HS-5 (cell line): Measurements from ENCODE around the gene PTPRM.

Experiments
- DNase-seq: peaks from one replicate; pipeline ENCODE4 v3.0.0-alpha.2; 2012; ENCODE audit warnings: low read depth

PTPRM gene

DNA sequence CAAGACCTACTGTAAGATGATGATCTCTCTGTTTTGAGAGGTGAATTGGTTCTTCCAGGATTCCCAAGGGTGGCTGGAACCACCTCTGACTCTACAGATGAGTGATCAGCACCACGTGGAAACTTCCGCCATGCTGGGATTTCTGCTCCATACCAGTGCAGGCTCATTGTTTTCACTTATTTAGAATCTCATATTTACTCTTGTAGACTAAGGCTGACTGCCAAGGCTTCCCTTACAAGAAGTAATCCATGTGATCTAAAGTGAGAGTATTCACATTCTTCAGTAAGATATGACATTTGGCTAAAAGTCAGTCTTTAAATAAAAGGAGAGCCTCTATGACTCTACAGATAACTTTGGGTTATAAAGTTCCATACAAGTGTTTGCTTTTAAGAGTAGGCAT is 719.2 kb downstream of the PTPRM start:
- no peak for DNase-seq

DNA sequence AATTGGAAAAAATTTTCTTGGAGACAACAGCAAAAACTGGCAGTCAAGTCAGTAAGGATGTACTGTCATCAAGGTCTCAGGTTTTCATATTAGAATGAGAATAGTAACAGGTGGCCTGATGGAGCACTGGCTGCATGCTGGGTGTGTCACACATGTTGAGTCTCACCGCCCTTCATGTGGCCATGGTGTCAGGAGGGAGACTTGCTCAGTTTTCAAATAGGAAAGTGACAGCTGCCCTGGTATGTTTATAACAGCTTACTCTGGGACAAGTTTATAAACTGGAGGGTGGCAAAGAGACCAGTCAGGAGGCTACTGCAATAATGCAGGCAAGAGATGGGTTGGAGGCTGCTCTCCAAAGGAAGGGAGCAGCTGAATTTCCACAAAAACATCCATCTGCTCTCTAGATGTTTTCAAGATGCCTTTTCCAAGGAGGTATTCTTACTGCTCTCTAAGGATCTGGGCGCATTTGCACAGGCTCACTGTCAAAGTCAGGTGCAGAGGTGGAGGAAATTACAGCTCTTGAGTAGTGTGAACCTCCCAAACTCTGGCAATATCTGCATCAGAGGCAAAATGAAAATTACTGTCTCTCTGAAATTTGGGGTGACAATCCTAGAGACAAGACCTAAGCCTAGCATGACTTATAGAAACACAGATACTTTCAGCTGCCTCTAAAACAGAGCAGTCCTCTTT is 720.2 kb downstream of the PTPRM start:
- no peak for DNase-seq

- DNase-seq = no peak
Measured at GRCh38 chr18:8288472-8289195, 721.5 kb downstream of the PTPRM start.

DNA sequence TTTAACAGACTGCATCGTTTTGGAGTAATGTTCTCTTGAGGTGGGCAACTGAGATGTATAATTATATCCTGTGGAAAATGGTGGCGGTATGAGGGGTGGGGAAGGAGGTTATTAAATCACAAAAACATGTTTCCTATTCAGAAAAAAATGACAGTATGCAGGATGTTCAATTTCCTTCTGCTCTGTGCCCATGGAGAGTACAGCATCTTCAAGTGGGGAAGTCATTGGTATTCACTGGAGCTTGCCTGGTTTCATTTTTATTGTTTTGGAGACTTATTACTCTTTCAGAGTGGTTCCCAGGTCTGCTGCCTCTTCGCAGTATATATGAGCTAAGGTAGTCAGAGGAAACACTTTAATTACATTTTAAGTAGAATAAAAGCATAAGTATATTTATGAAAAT is 723.3 kb downstream of the PTPRM start:
- DNase-seq = no peak

DNA sequence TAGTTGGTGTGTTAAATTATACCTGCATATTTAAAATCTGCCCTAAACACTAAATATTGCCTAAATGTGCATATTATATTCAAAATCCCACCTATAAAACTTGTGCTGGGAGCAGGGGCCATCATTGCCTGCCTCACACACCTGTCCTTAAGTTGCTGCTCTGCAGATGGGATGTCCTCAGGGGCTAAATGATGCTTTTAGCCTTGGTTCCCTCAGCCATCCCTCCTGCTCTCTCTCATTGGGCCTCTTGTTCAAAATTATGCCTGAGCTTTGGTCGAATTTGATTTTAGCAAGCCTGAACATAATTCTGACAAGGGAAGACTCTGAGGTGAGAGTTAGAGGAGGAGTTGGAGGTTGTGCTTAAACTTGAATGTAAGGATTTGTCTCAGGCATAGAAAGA is 723.8 kb downstream of the PTPRM start:
- DNase-seq = no peak

DNA sequence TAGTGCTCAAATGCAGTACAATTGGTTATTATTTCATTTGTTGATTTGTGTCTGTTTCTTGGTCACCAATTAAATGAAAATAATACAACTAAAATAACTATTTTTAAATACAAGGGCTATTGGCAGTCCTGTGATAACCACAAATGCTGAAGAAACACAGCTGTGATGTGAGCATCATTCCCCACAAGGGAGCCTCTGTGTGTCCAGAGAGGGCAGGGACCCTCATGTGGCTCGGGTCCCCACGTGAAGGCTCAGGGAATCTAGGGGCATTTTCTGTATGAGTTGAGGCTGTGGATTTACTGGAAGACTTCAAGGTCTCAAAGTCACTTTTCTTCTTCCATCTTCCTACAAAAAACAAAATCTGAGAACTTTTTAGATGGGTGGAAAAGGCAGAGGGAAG is 726.1 kb downstream of the PTPRM start:
- no peak for DNase-seq

DNA sequence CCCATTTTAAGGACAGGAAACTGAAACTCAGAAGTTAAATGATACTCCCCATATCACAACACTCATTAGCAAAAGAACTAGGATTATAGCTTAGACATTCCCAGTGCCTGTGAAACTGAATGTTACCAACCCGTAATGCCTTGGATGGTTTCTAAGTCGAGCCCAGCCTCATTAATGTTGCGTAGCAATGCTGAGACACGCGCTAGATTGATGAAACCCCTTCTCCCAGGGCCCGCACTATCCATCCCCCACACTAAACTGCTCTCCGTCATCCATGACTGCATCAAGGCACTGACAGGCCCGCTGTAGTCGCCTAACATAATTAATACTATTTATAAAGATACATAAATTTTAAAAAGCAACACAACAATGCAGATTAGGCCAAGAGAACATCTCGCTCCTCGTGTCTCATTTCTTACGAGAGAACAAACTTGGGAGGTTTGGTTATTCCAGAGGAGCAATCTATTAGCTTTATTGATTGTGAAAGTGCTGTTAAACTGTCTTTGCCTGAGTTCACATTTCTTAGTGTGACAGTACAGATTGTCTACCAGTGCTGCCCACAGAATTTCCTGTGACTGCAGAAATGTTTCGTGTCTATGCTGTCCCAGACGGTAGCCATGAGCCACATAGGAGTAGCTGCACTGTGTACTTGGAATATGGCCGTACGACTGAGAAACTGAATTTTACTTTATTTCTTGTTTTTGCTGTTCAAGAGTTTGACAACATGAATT is 729.9 kb downstream of the PTPRM start:
- DNase-seq = no peak

- DNase-seq = no peak
Measured at GRCh38 chr18:8298186-8298585, 731.1 kb downstream of the PTPRM start.

DNA sequence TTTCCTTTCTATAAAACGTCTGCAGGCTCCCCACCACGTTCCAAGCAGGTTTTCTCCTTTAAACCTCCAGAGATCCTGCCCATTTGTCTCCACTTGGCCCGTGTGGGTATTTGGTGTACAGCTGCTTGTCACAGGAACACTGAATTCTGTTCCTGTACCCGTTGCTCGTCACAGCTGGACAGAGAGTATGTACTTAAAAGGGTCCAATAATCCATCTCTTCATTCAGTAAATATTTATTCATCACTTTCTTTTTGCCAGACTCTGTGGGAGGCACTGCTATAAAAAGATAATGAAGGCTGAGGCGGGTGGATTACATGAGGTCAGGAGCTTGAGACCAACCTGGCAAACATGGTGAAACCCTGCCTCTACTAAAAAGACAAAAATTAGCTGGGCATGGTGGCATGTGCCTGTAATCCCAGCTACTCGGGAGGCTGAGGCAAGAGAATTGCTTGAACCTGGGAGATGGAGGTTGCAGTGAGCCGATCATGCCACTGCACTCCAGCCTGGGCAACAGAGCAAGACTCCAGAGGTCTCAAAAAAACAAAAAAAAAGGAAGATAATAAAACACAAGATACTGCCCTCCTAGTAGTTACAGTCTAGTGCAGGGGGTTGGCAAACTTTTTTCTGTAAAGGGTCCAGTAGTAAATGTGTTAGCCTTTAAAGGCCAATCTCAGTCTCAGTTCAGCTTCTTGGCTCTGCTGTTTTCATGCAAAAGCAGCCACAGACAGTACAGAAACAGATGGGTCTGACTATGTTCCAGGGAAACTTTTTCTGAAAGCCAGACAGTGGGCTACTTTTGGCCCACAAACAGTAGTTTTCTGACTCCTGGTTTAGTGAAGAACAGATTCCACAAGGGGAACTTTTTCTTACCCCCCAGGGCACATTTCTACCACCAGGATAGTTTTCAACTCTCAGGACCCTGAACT is 732.2 kb downstream of the PTPRM start:
- DNase-seq = no peak

DNA sequence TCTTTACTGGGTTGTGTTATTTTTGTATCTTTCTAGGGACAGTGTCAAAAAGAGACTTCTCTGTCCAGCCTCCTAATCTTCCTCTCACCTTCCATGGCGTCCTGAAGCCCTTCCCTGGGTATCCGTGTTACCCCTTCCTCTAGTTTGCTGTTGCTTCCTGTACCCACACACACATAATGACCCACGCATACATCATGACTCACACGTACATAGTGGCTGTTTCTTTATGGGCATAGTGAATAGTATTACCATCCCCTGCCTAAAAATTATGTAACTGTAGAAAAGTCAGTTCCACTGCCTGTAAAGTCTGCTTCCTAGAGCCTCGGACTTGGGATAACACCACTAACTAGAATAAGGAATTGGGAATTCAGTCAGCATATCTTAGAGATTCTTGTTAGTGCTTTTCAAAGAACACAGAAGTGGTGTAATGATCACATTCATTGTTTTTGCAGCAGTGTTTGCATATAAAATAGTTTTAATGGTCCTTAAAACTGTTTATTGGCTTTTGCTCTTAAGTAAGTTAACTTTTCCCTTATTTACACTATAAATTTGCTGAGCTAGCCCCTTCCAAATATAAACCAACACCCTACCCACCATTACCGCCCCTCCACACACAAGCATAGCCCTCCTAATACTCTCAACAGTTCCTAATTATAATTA is 733.8 kb downstream of the PTPRM start:
- DNase-seq = no peak

DNA sequence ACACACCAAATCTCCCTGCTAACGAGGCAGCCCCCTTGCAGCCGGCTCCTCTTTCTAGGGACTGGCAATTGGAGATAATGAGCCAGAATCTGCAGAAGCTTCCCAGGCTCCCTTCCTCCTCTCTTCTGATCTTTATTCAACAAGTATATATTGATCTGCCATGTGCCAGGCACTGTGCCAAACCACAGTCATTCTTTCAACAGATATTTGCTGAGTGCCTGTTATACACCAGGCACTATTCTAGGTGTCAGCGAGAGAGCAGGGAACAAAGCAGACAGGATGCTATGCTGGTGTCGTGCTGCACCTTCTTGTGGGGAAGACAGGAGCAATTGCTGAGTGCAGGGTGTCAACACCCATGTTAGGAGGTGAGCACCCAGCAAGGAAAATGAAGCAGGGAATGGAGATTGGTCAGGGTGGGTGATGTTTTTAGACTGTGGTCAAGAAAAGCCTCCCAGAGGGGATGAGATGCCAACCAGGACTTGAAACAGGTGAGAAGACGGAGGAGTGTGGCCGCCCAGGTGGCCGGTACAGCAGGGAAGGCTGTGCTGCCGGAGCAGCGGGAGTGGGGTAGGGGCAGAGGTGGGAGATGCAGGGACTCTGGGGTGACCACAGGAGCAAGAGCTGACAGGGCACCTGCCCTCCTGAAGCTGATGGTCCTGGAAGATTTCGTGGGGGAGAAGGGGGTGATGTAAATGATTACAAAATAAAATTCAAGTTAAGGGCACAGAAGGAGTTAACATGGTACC is 734.5 kb downstream of the PTPRM start:
- no peak for DNase-seq

GRCh38 chr18:8303151-8303755 is 736.1 kb downstream of the PTPRM start:
- DNase-seq = no peak

DNA sequence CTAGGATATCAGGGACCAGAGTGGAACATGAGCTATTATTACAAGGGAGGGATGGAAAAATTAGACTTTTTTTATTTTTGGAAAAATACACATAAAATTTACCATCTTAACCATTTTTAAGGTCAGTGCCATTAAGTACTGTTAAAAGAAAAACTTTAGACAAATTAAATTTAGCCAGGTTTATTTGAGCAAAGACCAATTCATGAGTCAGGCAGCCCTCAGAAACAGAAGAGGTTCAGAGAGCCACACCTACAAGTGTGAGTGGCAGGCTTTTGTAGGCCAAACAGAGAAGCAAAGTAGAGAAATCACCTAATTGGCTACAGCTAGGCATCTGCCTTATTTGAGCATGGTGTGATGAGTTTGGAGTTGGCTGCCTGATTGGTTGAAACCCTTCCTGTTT is 740.8 kb downstream of the PTPRM start:
- no peak for DNase-seq

DNA sequence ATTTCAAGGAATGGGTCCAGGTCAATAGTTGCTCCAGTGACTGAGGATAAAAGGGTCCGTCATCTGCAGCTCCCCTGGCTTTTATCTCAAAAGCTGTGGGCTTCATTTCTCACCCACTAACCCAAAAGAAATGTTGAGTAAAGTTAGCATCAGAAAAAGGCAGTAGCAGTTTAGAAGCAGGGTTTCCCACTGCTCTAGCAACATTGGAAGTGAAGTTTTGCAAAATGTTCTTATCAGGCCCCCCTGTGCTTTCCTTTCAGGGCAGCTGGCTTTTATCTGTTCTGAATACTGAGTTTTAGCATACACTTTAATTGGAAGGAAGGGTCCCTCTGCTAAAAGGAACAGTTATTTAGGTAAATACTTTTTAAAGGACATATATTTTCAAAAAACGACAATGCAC is 745.9 kb downstream of the PTPRM start:
- DNase-seq = no peak

- DNase-seq = no peak
Measured at GRCh38 chr18:8314124-8314523, 747.0 kb downstream of the PTPRM start.

- no peak for DNase-seq
Measured at GRCh38 chr18:8319798-8320489, 752.8 kb downstream of the PTPRM start.

DNA sequence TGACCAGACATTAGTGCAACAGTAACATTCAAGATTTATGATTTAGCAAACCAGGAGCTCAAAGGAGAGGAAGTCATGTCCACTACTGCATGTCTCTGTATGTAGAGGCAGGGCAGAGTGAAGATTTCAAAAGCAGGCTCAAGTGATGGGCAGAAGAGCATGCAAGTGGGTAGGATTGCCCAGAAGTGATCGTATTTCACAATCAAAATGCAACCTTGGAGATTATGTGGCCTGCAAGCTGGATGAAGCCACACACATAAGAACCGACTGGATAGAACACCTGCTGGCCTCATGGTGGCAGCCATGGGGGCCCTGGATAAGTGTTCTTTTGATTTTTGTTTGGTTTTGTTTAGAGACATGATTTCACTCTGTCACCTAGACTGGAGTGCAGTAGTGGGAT is 755.4 kb downstream of the PTPRM start:
- no peak for DNase-seq

GRCh38 chr18:8324343-8325065 is 757.4 kb downstream of the PTPRM start:
- no peak for DNase-seq

- DNase-seq = no peak
Measured at GRCh38 chr18:8326763-8327394, 759.8 kb downstream of the PTPRM start.
